Endothelial cell of umbilical vein (primary cell): ENCODE measurements around the gene SERPINB6. TPM values are rescaled to one million over a fixed set of nuclear protein-coding genes. Genes with fewer than 3 reads are reported as not detected.

Source experiments
- BruUV-seq: library from RNA; stranded (reverse); fragments of 400-500 nt; replicated peaks from 2 replicates; lab custom pipeline; 2021; lab: Mats Ljungman, UMichigan
- CTCF ChIA-PET: fragments of 300-600, 350-600 bp; sonication (Branson Sonifier 250); formaldehyde crosslinking; loops from one replicate; lab custom pipeline; 2021; ENCODE audit warnings: antibody characterized with exemption, inconsistent platforms; lab: Charles Lee
- POLR2A ChIA-PET: fragments of 300-600, 350-600 bp; sonication (Branson Sonifier 250); formaldehyde crosslinking; loops from one replicate; lab custom pipeline; 2021; ENCODE audit warnings: antibody characterized with exemption, inconsistent platforms; lab: Charles Lee
- DNase-seq: peaks from one replicate; pipeline ENCODE4 v3.0.0-alpha.2; 2011; ENCODE audit warnings: low read depth, low spot score
- FAIRE-seq: peaks from 2 replicates; lab custom pipeline; 2011; peaks lifted over from hg19 to GRCh38; lab: Jason Lieb, UNC
- H2AFZ ChIP-seq: 2 replicates; pipeline ENCODE4 v1.6.0; 2012; ENCODE audit warnings: low read depth, low read length, control low read depth, inconsistent platforms
- H3K27ac ChIP-seq: 2 replicates; pipeline ENCODE4 v1.5.1; 2011; ENCODE audit warnings: low read depth, mild to moderate bottlenecking, control low read depth, low read length, moderate library complexity; ENCODE audit not compliant: insufficient read depth
- H3K27me3 ChIP-seq, 2 experiments: 2 replicates each; pipeline versions ENCODE4 v1.6.0 to v1.6.1; 2011; ENCODE audit warnings: low read length in 2 of 2, mixed read lengths in 1 of 2; ENCODE audit not compliant: control insufficient read depth in 2 of 2, insufficient read depth in 2 of 2
- H3K36me3 ChIP-seq, 2 experiments: 2 replicates in 1 of 2; 3 replicates in 1 of 2; pipeline ENCODE4 v1.5.1; 2011; ENCODE audit warnings: low read length in 2 of 2, mild to moderate bottlenecking in 1 of 2, moderate library complexity in 1 of 2; ENCODE audit not compliant: control insufficient read depth in 2 of 2, insufficient read depth in 2 of 2; ENCODE audit errors: extremely low read depth in 1 of 2
- H3K4me1 ChIP-seq: 3 replicates; pipeline ENCODE4 v1.5.1; 2011; ENCODE audit warnings: mild to moderate bottlenecking, low read length; ENCODE audit not compliant: control insufficient read depth, insufficient read depth; ENCODE audit errors: extremely low read depth
- H3K4me2 ChIP-seq: 2 replicates; pipeline ENCODE4 v1.6.1; 2011; ENCODE audit warnings: low read length, control low read depth, mixed read lengths; ENCODE audit not compliant: insufficient read depth
- H3K4me3 ChIP-seq, 3 experiments: fragments of 200-600 bp in 1 of 3; sonication (generic), shearing (Covaris generic) in 1 of 3; replicated peaks in 1 of 3; 2 replicates each; pipeline ENCODE4 v1.5.1; 2011 to 2016; ENCODE audit warnings: control low read depth in 3 of 3, low read length in 3 of 3, mild to moderate bottlenecking in 2 of 3, inconsistent platforms in 1 of 3, low read depth in 1 of 3, moderate library complexity in 1 of 3; ENCODE audit not compliant: insufficient read depth in 1 of 3
- H3K79me2 ChIP-seq: 2 replicates; pipeline ENCODE4 v1.6.0; 2012; ENCODE audit warnings: low read length, inconsistent platforms; ENCODE audit not compliant: control insufficient read depth, insufficient read depth
- H3K9ac ChIP-seq: replicated peaks from 2 replicates; pipeline ENCODE3; 2011; ENCODE audit warnings: low read length, control low read depth; ENCODE audit not compliant: insufficient read depth; ENCODE audit errors: extremely low read depth
- H3K9me1 ChIP-seq: replicated peaks from 3 replicates; pipeline ENCODE4 v1.6.0; 2011; ENCODE audit warnings: mild to moderate bottlenecking, low read length; ENCODE audit not compliant: control insufficient read depth, insufficient read depth; ENCODE audit errors: extremely low read depth
- H3K9me3 ChIP-seq: replicated peaks from 2 replicates; pipeline ENCODE4 v1.5.1; 2012; ENCODE audit warnings: low read length, inconsistent platforms; ENCODE audit not compliant: control insufficient read depth, insufficient read depth
- H4K20me1 ChIP-seq: replicated peaks from 2 replicates; pipeline ENCODE3; 2011; ENCODE audit warnings: mild to moderate bottlenecking, low read length; ENCODE audit not compliant: control insufficient read depth, insufficient read depth; ENCODE audit errors: extremely low read depth
- CTCF ChIP-seq, 2 donors: IDR thresholded peaks; 1 replicate in 1 of 2; 2 replicates in 1 of 2; pipeline ENCODE4 v1.5.1; 2011; ENCODE audit warnings: low read length in 2 of 2, mild to moderate bottlenecking in 2 of 2, moderate library complexity in 2 of 2, control low read depth in 1 of 2, inconsistent platforms in 1 of 2, low read depth in 1 of 2; ENCODE audit not compliant: insufficient read depth in 1 of 2; ENCODE audit errors: extremely low read depth in 1 of 2
- EZH2 ChIP-seq: IDR thresholded peaks from 2 replicates; pipeline ENCODE4 v1.6.1; 2012; ENCODE audit warnings: borderline replicate concordance, low read depth, mild to moderate bottlenecking, moderate library complexity, low read length, inconsistent platforms; ENCODE audit not compliant: severe bottlenecking
- FOS ChIP-seq: IDR thresholded peaks from 2 replicates; pipeline ENCODE4 v1.6.1; 2011; ENCODE audit warnings: mild to moderate bottlenecking, low read length, moderate library complexity, borderline replicate concordance; ENCODE audit not compliant: insufficient read depth
- GATA2 ChIP-seq: IDR thresholded peaks from 2 replicates; pipeline ENCODE4 v1.7.0; 2011; ENCODE audit warnings: low read depth, mild to moderate bottlenecking, moderate library complexity, mixed read lengths, low read length; ENCODE audit not compliant: insufficient read length, insufficient read depth
- JUN ChIP-seq: IDR thresholded peaks from 2 replicates; pipeline ENCODE4 v1.6.1; 2011; ENCODE audit warnings: borderline replicate concordance, low read depth; ENCODE audit not compliant: insufficient read length, insufficient read depth
- MAX ChIP-seq: IDR thresholded peaks from 2 replicates; pipeline ENCODE4 v1.6.1; 2011; ENCODE audit not compliant: insufficient read depth, insufficient read length
- MYC ChIP-seq: IDR thresholded peaks from one replicate; pipeline ENCODE4 v1.6.1; 2011; ENCODE audit warnings: mild to moderate bottlenecking, low read depth, low read length
- POLR2A ChIP-seq: IDR thresholded peaks from 2 replicates; pipeline ENCODE4 v1.6.1; 2012; ENCODE audit warnings: low read depth, mild to moderate bottlenecking, control low read depth, low read length
- dilution Hi-C: fragments of 300-500 bp; cut with MboI; formaldehyde crosslinking; loops from one replicate; pipeline ENCODE4 v1.15.0; 2019; ENCODE audit warnings: low sequenced_read_pairs; ENCODE audit not compliant: extremely low pct_ligation_motif_present
- intact Hi-C: fragments of 100-400 bp; cut with micrococcal nuclease; formaldehyde crosslinking; loops from one replicate; pipeline ENCODE4 v1.10.0; 2022
- polyA plus RNA-seq, 4 experiments: library from polyadenylated mRNA; depleted of rRNA in 3 of 4; stranded (reverse) in 3 of 4; unstranded in 1 of 4; fragments of >200 nt; gene quantifications; 2 replicates each; pipeline versions ENCODE4 v1.2.1 to v1.2.3, GENCODE V29; 2011 to 2012; ENCODE audit warnings: missing spikeins in 1 of 4
- total RNA-seq: library from RNA; stranded (reverse); gene quantifications from 2 replicates; pipeline ENCODE4 v1.2.3, GENCODE V29; 2021

The SERPINB6 gene
- total and polyA plus RNA-seq, 2 donors (not counting 3 experiments of a cell fraction or from before 2014, with no cell fraction given), result 145 to 151 TPM

GRCh38 chr6:3005874-3006273, 34.5 kb upstream of the SERPINB6 start:
- dilution Hi-C loops (no loop called here), intact Hi-C loops (no loop called here)
- DNase-seq (no peak), FAIRE-seq (no peak)
- Histone ChIP-seq H3K9ac (no peak overlapping the region), H3K4me2 (no peak overlapping the region), H2AFZ (no peak overlapping the region), H3K9me1 (no peaks in the 10 kb centered on the region), H4K20me1 (no peaks in the 10 kb centered on the region), H3K79me2 (no peaks in the 10 kb centered on the region), H3K9me3 (no peaks in the 10 kb centered on the region), H3K4me1 (peaks cover 3% of the 10 kb centered on the region), H3K36me3 (peaks cover 0 to 3% of the 10 kb centered on the region in 2 experiments), H3K27me3 (no peaks in the 10 kb centered on the region), H3K4me3 (no peak overlapping the region), H3K27ac (no peak overlapping the region)
- no TSS peak for BruUV-seq
- CTCF ChIA-PET, result no interaction called here
- TF ChIP-seq MYC (no peak), MAX (no peak), POLR2A (no peak), JUN (no peak), CTCF (IDR thresholded peaks at IDR 0.05; ENCODE audit: extremely low read depth in 1 of 2, insufficient read depth in 1 of 2, low read depth in 1 of 2, low read length in 2 of 2) (no peak), FOS (no peak), GATA2 (no peak), EZH2 (no peak)
- POLR2A ChIA-PET, result no interaction called here
